HG02642 (cell line): Measurements from ENCODE around the gene EEF1E1.
A peak's percentile ranks its signal among the peaks of the same experiment; 100 is the strongest.
"Not testable (repeated sequence)": the region's sequence is repeated elsewhere in the genome, so short reads cannot be mapped to it uniquely, and the experiment has no call there.

Experiments used
- ATAC-seq: cut with Tn5 transposase; IDR thresholded peaks from one replicate; pipeline ENCODE4 v1.9.1; 2021; ENCODE audit warnings: mild to moderate bottlenecking; ENCODE audit not compliant: unreplicated experiment, poor library complexity

EEF1E1 gene

GRCh38 chr6:8064638-8065518 is 37.5 kb downstream of the EEF1E1 start:
- peak; percentile 2 for ATAC-seq

- ATAC-seq = peak; percentile 85
Observed at GRCh38 chr6:8063761-8064637, 38.3 kb downstream of the EEF1E1 start, which contains the start of gene BLOC1S5. TSS of gene BLOC1S5 (minus strand) at chr6:8064389. CDS start at chr6:8064376, 13 bp downstream.

GRCh38 chr6:8061736-8062135 is 40.6 kb downstream of the EEF1E1 start:
- no peak for ATAC-seq

- no peak for ATAC-seq
Observed at GRCh38 chr6:8060346-8060745, 42.0 kb downstream of the EEF1E1 start.

- ATAC-seq = no peak
Observed at GRCh38 chr6:8059129-8059528, 43.2 kb downstream of the EEF1E1 start.

- no peak for ATAC-seq
Observed at GRCh38 chr6:8057793-8058192, 44.6 kb downstream of the EEF1E1 start.

GRCh38 chr6:8057263-8057662 is 45.1 kb downstream of the EEF1E1 start:
- no peak for ATAC-seq

GRCh38 chr6:8054276-8054675 is 48.1 kb downstream of the EEF1E1 start:
- ATAC-seq = no peak

- no peak for ATAC-seq
Observed at GRCh38 chr6:8047541-8048292, 54.6 kb downstream of the EEF1E1 start.

- ATAC-seq = not testable (repeated sequence)
Observed at GRCh38 chr6:8045769-8046168, 56.6 kb downstream of the EEF1E1 start.

- ATAC-seq = no peak
Observed at GRCh38 chr6:8043221-8043620, 59.1 kb downstream of the EEF1E1 start.

GRCh38 chr6:8041913-8042583 is 60.3 kb downstream of the EEF1E1 start:
- no peak for ATAC-seq

GRCh38 chr6:8034107-8034506 is 68.2 kb downstream of the EEF1E1 start:
- ATAC-seq = not testable (repeated sequence)

GRCh38 chr6:8030920-8031319 is 71.4 kb downstream of the EEF1E1 start:
- ATAC-seq = no peak
